Loucy (cell line): ENCODE measurements around the gene SEC14L3.

Experiments used
- CTCF ChIP-seq: fragments of 200-600 bp; sonication (generic); conservative IDR thresholded peaks from 2 replicates; pipeline ENCODE4 v1.5.1; 2014; ENCODE audit warnings: mild to moderate bottlenecking, antibody characterized with exemption, low read length
- EZH2phosphoT487 ChIP-seq: fragments of 200-600 bp; IDR thresholded peaks from 2 replicates; pipeline ENCODE4 v1.6.1; 2018; ENCODE audit warnings: antibody characterized with exemption, mild to moderate bottlenecking, moderate library complexity, borderline replicate concordance

- no peak for TF ChIP-seq CTCF
- TF ChIP-seq EZH2phosphoT487: no peak
These were observed 24.2 kb downstream of the SEC14L3 start for GRCh38 chr22:30447656-30448055.
